CD4-positive, alpha-beta T cell treated with Interleukin-1 beta for 1 hour (primary cell): ENCODE data around the gene SDHAF4.
A peak's percentile ranks its signal among the peaks of the same experiment; 100 is the strongest.
"Not testable (repeated sequence)": the region's sequence is repeated elsewhere in the genome, so short reads cannot be mapped to it uniquely, and the experiment has no call there.

Experiments
- DNase-seq, 2 donors: peaks; one replicate each; pipeline ENCODE4 v3.0.0-alpha.2; 2020 to 2022

SDHAF4 gene

GRCh38 chr6:70566751-70567382, at the start of gene SDHAF4:
SDHAF4 (plus strand) TSS chr6:70566930; CDS start chr6:70566941, 11 bp downstream.
- peak; percentile 94 for DNase-seq

GRCh38 chr6:70518723-70519122, 48.0 kb upstream of the SDHAF4 start:
- DNase-seq = no peak

- DNase-seq = peak in 1 of 2 donors; percentile 33
Observed at GRCh38 chr6:70520575-70520974, 46.2 kb upstream of the SDHAF4 start.

- no peak for DNase-seq
Observed at GRCh38 chr6:70524721-70525286, 41.9 kb upstream of the SDHAF4 start.

GRCh38 chr6:70527071-70527737, 39.5 kb upstream of the SDHAF4 start:
- no peak for DNase-seq

- no peak for DNase-seq
Observed at GRCh38 chr6:70530023-70530422, 36.7 kb upstream of the SDHAF4 start.

GRCh38 chr6:70531133-70531532, 35.6 kb upstream of the SDHAF4 start:
- no peak for DNase-seq

GRCh38 chr6:70537266-70537665, 29.5 kb upstream of the SDHAF4 start:
- DNase-seq = no peak

GRCh38 chr6:70538376-70538775, 28.4 kb upstream of the SDHAF4 start:
- DNase-seq = no peak

GRCh38 chr6:70547313-70547712, 19.4 kb upstream of the SDHAF4 start:
- peak in 1 of 2 donors; percentile 21 for DNase-seq

GRCh38 chr6:70547905-70548304, 18.8 kb upstream of the SDHAF4 start:
- no peak for DNase-seq

GRCh38 chr6:70549327-70549726, 17.4 kb upstream of the SDHAF4 start:
- DNase-seq = no peak

- DNase-seq = no peak
Observed at GRCh38 chr6:70551566-70551965, 15.2 kb upstream of the SDHAF4 start.

GRCh38 chr6:70552286-70552940, 14.3 kb upstream of the SDHAF4 start:
- not testable (repeated sequence) for DNase-seq

- no peak for DNase-seq
Observed at GRCh38 chr6:70552974-70553373, 13.8 kb upstream of the SDHAF4 start.

- no peak for DNase-seq
Observed at GRCh38 chr6:70557998-70558397, 8.7 kb upstream of the SDHAF4 start.

GRCh38 chr6:70562401-70562800, 4.3 kb upstream of the SDHAF4 start:
- DNase-seq = not testable (repeated sequence)

GRCh38 chr6:70563530-70563929, 3.2 kb upstream of the SDHAF4 start:
- DNase-seq = no peak

GRCh38 chr6:70574643-70575042, 7.9 kb downstream of the SDHAF4 start:
- DNase-seq = no peak

GRCh38 chr6:70575899-70576495, 9.3 kb downstream of the SDHAF4 start:
- DNase-seq = no peak

- DNase-seq = no peak
Observed at GRCh38 chr6:70586114-70586513, 19.4 kb downstream of the SDHAF4 start.

- no peak for DNase-seq
Observed at GRCh38 chr6:70590400-70590799, 23.7 kb downstream of the SDHAF4 start.

GRCh38 chr6:70592391-70593117, 25.8 kb downstream of the SDHAF4 start:
- DNase-seq = no peak
